T-cell (primary cell): ENCODE measurements around the gene SPCS2. TPM values are rescaled to one million over a fixed set of nuclear protein-coding genes. Genes with fewer than 3 reads are reported as not detected.
"Not testable (repeated sequence)": the region's sequence is repeated elsewhere in the genome, so short reads cannot be mapped to it uniquely, and the experiment has no call there.

Source experiments
- ATAC-seq, 4 experiments: fragments of 200-7000 bp in 3 of 4; fragments of 150-1000 bp in 1 of 4; cut with Tn5 transposase; replicated peaks in 1 of 4; 1 replicate in 3 of 4; 2 replicates in 1 of 4; pipeline ENCODE4 v1.10.0; 2021; ENCODE audit warnings: moderate library complexity in 3 of 4, mild to moderate bottlenecking in 2 of 4, moderate number of reproducible peaks in 1 of 4
- CTCF ChIA-PET, 2 donors: fragments of 300-600 bp; sonication (Branson Sonifier 250); formaldehyde crosslinking; loops; one replicate each; lab custom pipeline; 2022; ENCODE audit warnings: antibody characterized with exemption in 2 of 2; lab: Charles Lee
- POLR2A ChIA-PET, 2 donors: fragments of 300-600 bp; sonication (Branson Sonifier 250); formaldehyde crosslinking; loops; one replicate each; lab custom pipeline; 2022; ENCODE audit warnings: antibody characterized with exemption in 2 of 2; lab: Charles Lee
- DNase-seq, 35 experiments: peaks; one replicate each; pipeline versions ENCODE4 v3.0.0 to v3.0.0-alpha.2; 2013 to 2023
- H3K27ac ChIP-seq: one replicate; pipeline ENCODE4 v1.5.1; 2013; ENCODE audit warnings: low read length
- H3K27me3 ChIP-seq, 2 experiments: replicated peaks in 1 of 2; 1 replicate in 1 of 2; 2 replicates in 1 of 2; pipeline versions ENCODE4 v1.6.1 to v1.7.0; 2013; ENCODE audit warnings: low read length in 1 of 2, mixed read lengths in 1 of 2; ENCODE audit not compliant: control insufficient read depth in 2 of 2, insufficient read depth in 2 of 2; ENCODE audit errors: extremely low read depth in 1 of 2
- H3K36me3 ChIP-seq, 2 donors: 1 replicate in 1 of 2; 2 replicates in 1 of 2; pipeline versions ENCODE4 v1.6.1 to v1.7.0; 2013; ENCODE audit warnings: low read length in 1 of 2; ENCODE audit not compliant: control insufficient read depth in 2 of 2, insufficient read depth in 1 of 2; ENCODE audit errors: extremely low read depth in 1 of 2
- H3K4me1 ChIP-seq, 2 experiments: 1 replicate in 1 of 2; 2 replicates in 1 of 2; pipeline versions ENCODE4 v1.6.1 to v1.7.0; 2013; ENCODE audit warnings: low read length in 2 of 2, mixed read lengths in 1 of 2; ENCODE audit not compliant: insufficient read depth in 2 of 2, control insufficient read depth in 1 of 2; ENCODE audit errors: extremely low read depth in 1 of 2
- H3K4me3 ChIP-seq, 2 donors: 1 replicate in 1 of 2; 2 replicates in 1 of 2; pipeline versions ENCODE4 v1.5.1 to v1.7.0; 2013; ENCODE audit warnings: mild to moderate bottlenecking in 2 of 2, low read length in 1 of 2, moderate library complexity in 1 of 2; ENCODE audit not compliant: control insufficient read depth in 1 of 2; ENCODE audit errors: extremely low read depth in 1 of 2
- H3K9me3 ChIP-seq: 2 replicates; pipeline ENCODE4 v1.7.0; 2013
- H3K27ac Mint-ChIP-seq, 2 donors: one replicate each; pipeline ENCODE4 v1.8.0; 2020 to 2021; ENCODE audit warnings: mild to moderate bottlenecking in 2 of 2, mixed read lengths in 2 of 2
- H3K27me3 Mint-ChIP-seq, 2 donors: one replicate each; pipeline ENCODE4 v1.8.0; 2021 to 2022; ENCODE audit warnings: mixed read lengths in 2 of 2
- H3K36me3 Mint-ChIP-seq: one replicate; pipeline ENCODE4 v1.8.0; 2021; ENCODE audit warnings: mixed read lengths
- H3K4me1 Mint-ChIP-seq, 3 donors: one replicate each; pipeline ENCODE4 v1.8.0; 2020 to 2022; ENCODE audit warnings: mixed read lengths in 3 of 3, mild to moderate bottlenecking in 1 of 3
- H3K4me3 Mint-ChIP-seq, 3 donors: one replicate each; pipeline ENCODE4 v1.8.0; 2020 to 2022; ENCODE audit warnings: mild to moderate bottlenecking in 3 of 3, mixed read lengths in 3 of 3, moderate library complexity in 3 of 3
- H3K9me3 Mint-ChIP-seq, 3 donors: one replicate each; pipeline ENCODE4 v1.8.0; 2020 to 2022; ENCODE audit warnings: mixed read lengths in 3 of 3
- WGBS: methylation state at CpG from one replicate; pipeline ENCODE4 v1.1.5; 2013; ENCODE audit warnings: missing lambda C conversion rate; ENCODE audit not compliant: insufficient coverage; 5-methylcytosine and 5-hydroxymethylcytosine counted together
- total RNA-seq, 35 experiments: library from RNA in 6 of 35; stranded (reverse) in 6 of 35; fragments of 120-200 nt in 1 of 35; gene quantifications; one replicate each; pipeline versions ENCODE4 v1.2.1 to v1.2.4 and lab custom pipeline; 2013 to 2026

Gene SPCS2
- total RNA-seq, 5 donors from 2014 or later (not counting 1 experiment from before 2014, with no cell fraction given): 75.4 to 101 (median 90.8) TPM

- H3K4me3 ChIP-seq: no peak overlapping the region
- WGBS: no CpG with 5 or more reads among the region's 5 CpGs
- H3K27me3 Mint-ChIP-seq: no peaks in the 10 kb centered on the region
- ChIA-PET CTCF (no interaction called here), POLR2A (interaction anchor here in 1 of 2 donors (0.6 kb wide), 1 partner anchor 10 kb away, joined by 3 read pairs; no protein-coding TSS in a partner anchor)
- H3K27ac ChIP-seq: no peak overlapping the region
- H3K36me3 ChIP-seq: peaks cover 0 to 20% of the 10 kb centered on the region in 2 donors
- H3K36me3 Mint-ChIP-seq: peaks cover 28% of the 10 kb centered on the region
- peaks cover 84 to 90% (median 87%) of the 10 kb centered on the region in 3 donors for H3K4me1 Mint-ChIP-seq
- no peak overlapping the region for H3K4me3 Mint-ChIP-seq
- ATAC-seq: no peak
- H3K9me3 Mint-ChIP-seq: no peaks in the 10 kb centered on the region
- H3K4me1 ChIP-seq: peaks cover 13 to 19% of the 10 kb centered on the region in 2 experiments
- H3K27ac Mint-ChIP-seq: no peak overlapping the region
- H3K27me3 ChIP-seq: no peaks in the 10 kb centered on the region
- H3K9me3 ChIP-seq: no peaks in the 10 kb centered on the region
- DNase-seq: no peak
Observed at GRCh38 chr11:74953451-74953850, 4.4 kb downstream of the SPCS2 start.

- no peaks in the 10 kb centered on the region for H3K9me3 ChIP-seq
- no CpG with 5 or more reads among the region's 1 CpG for WGBS
- Mint-ChIP-seq H3K4me3 (no peak overlapping the region), H3K4me1 (peaks cover 86 to 90% (median 89%) of the 10 kb centered on the region in 3 donors), H3K27me3 (no peaks in the 10 kb centered on the region), H3K27ac (no peak overlapping the region), H3K9me3 (no peaks in the 10 kb centered on the region), H3K36me3 (peaks cover 30% of the 10 kb centered on the region)
- H3K4me1 ChIP-seq: peaks cover 11 to 16% of the 10 kb centered on the region in 2 experiments
- DNase-seq (no peak), ATAC-seq (no peak)
- ChIA-PET POLR2A (no interaction called here), CTCF (no interaction called here)
- H3K27me3 ChIP-seq: no peaks in the 10 kb centered on the region
- peaks cover 0 to 20% of the 10 kb centered on the region in 2 donors for H3K36me3 ChIP-seq
- H3K27ac ChIP-seq: no peak overlapping the region
- no peak overlapping the region for H3K4me3 ChIP-seq
Observed at GRCh38 chr11:74954199-74954598, 5.1 kb downstream of the SPCS2 start.

GRCh38 chr11:74956397-74957015 lies 7.4 kb downstream of the SPCS2 start:
- ChIA-PET CTCF (no interaction called here), POLR2A (no interaction called here)
- Mint-ChIP-seq H3K4me1 (peaks cover 87% of the 10 kb centered on the region in 3 donors), H3K27me3 (no peaks in the 10 kb centered on the region), H3K36me3 (peaks cover 32% of the 10 kb centered on the region), H3K4me3 (no peak overlapping the region), H3K27ac (no peak overlapping the region), H3K9me3 (no peaks in the 10 kb centered on the region)
- Histone ChIP-seq H3K27ac (no peak overlapping the region), H3K4me3 (no peak overlapping the region), H3K4me1 (peaks cover 0 to 6% of the 10 kb centered on the region in 2 experiments), H3K36me3 (peaks cover 0 to 20% of the 10 kb centered on the region in 2 donors), H3K27me3 (no peaks in the 10 kb centered on the region), H3K9me3 (no peaks in the 10 kb centered on the region)
- DNase-seq: no peak
- WGBS: 100% methylated on average over 3 of the region's 4 CpGs
- no peak for ATAC-seq

- WGBS: no CpG with 5 or more reads among the region's 1 CpG
- CTCF ChIA-PET: no interaction called here
- H3K4me3 Mint-ChIP-seq: no peak overlapping the region
Observed at GRCh38 chr11:74957937-74958629, 9.0 kb downstream of the SPCS2 start.

GRCh38 chr11:74960128-74960527 lies 11.1 kb downstream of the SPCS2 start:
- ATAC-seq, H3K4me3 ChIP-seq, H3K27ac ChIP-seq, H3K27me3 ChIP-seq, H3K4me1 ChIP-seq, H3K27ac Mint-ChIP-seq, H3K4me3 Mint-ChIP-seq, H3K27me3 Mint-ChIP-seq, DNase-seq, H3K9me3 ChIP-seq, H3K9me3 Mint-ChIP-seq: not testable (repeated sequence)
- H3K36me3 Mint-ChIP-seq: peaks cover 27% of the 10 kb centered on the region
- H3K4me1 Mint-ChIP-seq: peaks cover 83% of the 10 kb centered on the region in 3 donors
- 100% methylated on average over 1 of the region's 6 CpGs for WGBS
- CTCF ChIA-PET: interaction anchor here (0.6 to 1.0 kb wide), 3 partner anchors 29 to 577 kb away, joined by 3 to 4 read pairs (median 4); no protein-coding TSS in a partner anchor
- H3K36me3 ChIP-seq: peaks cover 0 to 14% of the 10 kb centered on the region in 2 donors
- POLR2A ChIA-PET: interaction anchor here in 1 of 2 donors (0.6 kb wide), 2 partner anchors 219 to 367 kb away, joined by 3 to 7 read pairs; no protein-coding TSS in a partner anchor

More at GRCh38 chr11:74957937-74958629, 9.0 kb downstream of the SPCS2 start:
- ATAC-seq (no peak), DNase-seq (no peak)
- no peak overlapping the region for H3K27ac Mint-ChIP-seq
- Histone ChIP-seq H3K4me1 (peaks cover 0 to 5% of the 10 kb centered on the region in 2 experiments), H3K36me3 (peaks cover 0 to 13% of the 10 kb centered on the region in 2 donors), H3K4me3 (no peak overlapping the region), H3K27ac (no peak overlapping the region), H3K9me3 (no peaks in the 10 kb centered on the region), H3K27me3 (no peaks in the 10 kb centered on the region)
- H3K9me3 Mint-ChIP-seq: no peaks in the 10 kb centered on the region
- no peaks in the 10 kb centered on the region for H3K27me3 Mint-ChIP-seq
- H3K36me3 Mint-ChIP-seq: peaks cover 30% of the 10 kb centered on the region
- POLR2A ChIA-PET: interaction anchor here in 1 of 2 donors (0.6 kb wide), 1 partner anchor 1923 kb away, joined by 3 read pairs; no protein-coding TSS in a partner anchor
- H3K4me1 Mint-ChIP-seq: peaks cover 90 to 91% (median 91%) of the 10 kb centered on the region in 3 donors

GRCh38 chr11:74966651-74967050 lies 17.6 kb downstream of the SPCS2 start:
- Histone ChIP-seq H3K4me3 (no peak overlapping the region), H3K27ac (no peak overlapping the region), H3K36me3 (peaks cover 5 to 50% of the 10 kb centered on the region in 2 donors), H3K4me1 (no peaks in the 10 kb centered on the region), H3K9me3 (no peaks in the 10 kb centered on the region), H3K27me3 (no peaks in the 10 kb centered on the region)
- Mint-ChIP-seq H3K36me3 (peaks cover 29% of the 10 kb centered on the region), H3K4me3 (no peak overlapping the region), H3K27me3 (no peaks in the 10 kb centered on the region), H3K4me1 (peaks cover 27 to 31% (median 29%) of the 10 kb centered on the region in 3 donors), H3K27ac (no peak overlapping the region), H3K9me3 (no peaks in the 10 kb centered on the region)
- no peak for ATAC-seq
- WGBS: 100% methylated on average over 2 of the region's 5 CpGs
- ChIA-PET CTCF (no interaction called here), POLR2A (no interaction called here)
- DNase-seq: no peak
